HG02840 (cell line): ENCODE data around the gene CALML3.

Experiments
- ATAC-seq: cut with Tn5 transposase; IDR thresholded peaks from one replicate; pipeline ENCODE4 v1.9.1; 2021; ENCODE audit warnings: mild to moderate bottlenecking, moderate library complexity, moderate number of reproducible peaks; ENCODE audit not compliant: unreplicated experiment, low FRiP score

The CALML3 gene

GRCh38 chr10:5490698-5491464 lies 33.9 kb upstream of the CALML3 start:
- ATAC-seq: no peak

- ATAC-seq: no peak
Observed at GRCh38 chr10:5491477-5491876, 33.3 kb upstream of the CALML3 start.

DNA sequence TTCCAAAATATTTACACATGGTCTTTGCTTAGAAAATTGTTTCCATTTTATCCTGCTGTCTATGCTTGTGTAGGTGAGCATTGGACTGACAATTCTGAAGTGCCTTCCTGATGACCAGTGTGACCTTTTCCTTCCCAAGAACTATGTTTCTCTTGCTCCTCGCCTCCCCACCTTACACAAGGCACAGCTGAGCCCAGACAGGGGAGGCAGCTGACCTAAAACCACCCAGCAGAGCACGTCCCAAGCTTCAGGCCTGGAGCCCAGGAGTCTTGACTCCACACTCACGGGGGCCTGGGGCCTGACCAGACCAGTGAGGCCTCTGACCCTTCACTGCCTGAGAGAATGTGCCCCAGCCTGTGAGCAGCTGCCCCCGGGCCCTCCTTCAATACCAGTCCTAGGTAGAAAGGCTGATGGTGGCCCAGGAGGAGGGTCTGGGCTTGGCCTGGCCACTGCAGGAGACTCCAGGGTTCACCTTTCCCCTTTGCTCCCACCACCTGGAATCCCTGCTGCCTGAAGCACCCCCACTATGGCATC lies 32.4 kb upstream of the CALML3 start:
- no peak for ATAC-seq

DNA sequence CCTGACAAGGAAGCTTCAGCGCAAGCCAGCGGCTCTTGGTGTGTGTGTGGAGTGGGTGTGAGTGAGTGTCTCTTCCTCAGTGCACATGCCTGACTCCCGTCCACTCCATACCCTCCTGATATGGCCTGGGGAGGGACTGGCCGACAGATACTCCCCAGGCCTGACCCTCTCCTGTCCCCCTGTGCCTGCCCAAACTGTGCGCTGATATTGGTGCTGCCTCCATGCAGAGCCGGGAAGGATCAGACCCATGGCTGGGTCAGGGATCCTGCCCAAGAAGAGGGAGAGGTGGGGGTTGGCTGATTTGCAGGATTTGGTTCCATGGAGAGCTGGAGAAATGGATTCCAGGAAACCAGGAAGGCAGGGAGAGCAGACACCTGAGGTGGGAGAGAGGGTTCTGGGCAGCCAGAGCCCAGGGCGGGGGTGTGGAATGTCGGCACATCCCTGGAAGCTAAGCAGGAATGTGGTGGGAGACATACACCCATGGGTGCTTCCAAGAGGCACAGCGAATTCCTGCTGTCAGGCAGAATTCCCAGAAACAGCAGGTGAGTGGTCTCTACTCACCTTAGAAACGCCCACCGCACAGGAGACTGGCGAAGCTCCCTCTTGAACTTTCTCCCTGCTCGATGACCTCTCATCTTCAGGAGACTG lies 31.7 kb upstream of the CALML3 start:
- no peak for ATAC-seq

DNA sequence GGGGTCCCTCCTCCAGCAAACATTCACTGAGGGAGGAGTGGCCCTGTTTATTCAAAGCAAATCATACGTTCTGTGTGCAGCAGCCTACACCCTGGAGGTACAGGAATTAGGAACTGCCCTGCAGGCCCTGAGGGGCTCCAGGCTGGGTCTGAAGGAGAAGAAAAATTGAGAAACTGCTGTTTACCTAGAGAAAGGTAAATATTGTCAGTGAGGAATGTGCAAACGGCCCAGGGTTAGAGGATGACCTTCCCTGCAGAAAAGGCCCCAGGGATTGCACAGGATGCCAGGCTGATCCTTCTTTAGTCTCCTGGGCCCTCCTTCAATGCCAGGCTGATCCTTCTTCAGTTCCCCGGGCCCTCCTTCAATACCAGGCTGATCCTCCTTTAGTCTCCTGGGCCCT lies 31.1 kb upstream of the CALML3 start:
- ATAC-seq: no peak

- no peak for ATAC-seq
Observed at GRCh38 chr10:5494611-5495010, 30.1 kb upstream of the CALML3 start.

DNA sequence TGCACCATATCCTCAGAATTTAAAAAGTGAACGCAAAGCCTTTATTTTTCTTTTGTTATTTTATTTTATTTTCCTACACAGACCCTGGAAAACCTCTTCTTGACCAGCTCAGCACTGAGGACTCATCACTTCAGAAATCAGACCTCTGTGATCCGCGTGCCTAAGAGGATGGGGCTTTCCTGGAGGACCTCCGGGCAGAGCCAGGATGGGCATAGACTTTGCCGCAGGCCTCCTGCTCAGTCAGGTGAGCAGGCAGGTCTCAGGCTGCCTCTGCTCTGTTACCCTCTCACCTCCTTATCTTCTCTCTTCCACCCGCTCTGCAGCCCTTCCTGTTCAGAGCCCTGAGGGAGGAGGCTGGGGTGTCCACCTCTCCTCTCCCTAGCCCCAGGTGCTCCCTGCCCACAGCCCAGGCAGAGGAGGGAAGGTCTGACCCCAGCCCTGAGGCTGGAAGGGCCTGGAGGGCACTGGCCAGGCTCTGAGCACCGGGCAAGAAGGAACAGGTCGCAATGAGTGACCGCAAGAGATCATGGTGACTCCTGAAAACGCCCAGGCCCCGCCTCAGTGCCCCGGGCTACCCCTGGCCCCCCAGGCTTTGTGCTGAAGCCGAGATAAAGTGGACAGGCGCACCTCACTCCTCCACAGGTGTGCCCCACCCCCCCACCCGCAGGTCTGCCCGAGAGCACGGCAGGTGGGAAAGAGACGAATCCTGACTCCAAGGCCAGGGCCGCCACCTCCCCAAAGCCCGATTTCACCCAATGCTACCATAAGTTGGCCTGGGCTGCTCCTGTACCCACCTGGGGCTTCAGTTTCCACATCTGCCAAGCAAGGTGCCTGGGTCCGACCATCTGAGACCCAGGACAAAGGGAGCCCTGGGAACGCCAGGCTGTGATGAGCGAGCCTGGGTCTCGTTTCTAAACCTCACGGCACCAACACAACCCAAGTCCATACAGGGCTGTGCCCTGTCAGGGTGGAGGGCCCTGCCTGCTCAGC lies 28.2 kb upstream of the CALML3 start:
- ATAC-seq: no peak

- ATAC-seq: no peak
Observed at GRCh38 chr10:5497289-5497688, 27.5 kb upstream of the CALML3 start.

- ATAC-seq: no peak
Observed at GRCh38 chr10:5497948-5498730, 26.6 kb upstream of the CALML3 start.

DNA sequence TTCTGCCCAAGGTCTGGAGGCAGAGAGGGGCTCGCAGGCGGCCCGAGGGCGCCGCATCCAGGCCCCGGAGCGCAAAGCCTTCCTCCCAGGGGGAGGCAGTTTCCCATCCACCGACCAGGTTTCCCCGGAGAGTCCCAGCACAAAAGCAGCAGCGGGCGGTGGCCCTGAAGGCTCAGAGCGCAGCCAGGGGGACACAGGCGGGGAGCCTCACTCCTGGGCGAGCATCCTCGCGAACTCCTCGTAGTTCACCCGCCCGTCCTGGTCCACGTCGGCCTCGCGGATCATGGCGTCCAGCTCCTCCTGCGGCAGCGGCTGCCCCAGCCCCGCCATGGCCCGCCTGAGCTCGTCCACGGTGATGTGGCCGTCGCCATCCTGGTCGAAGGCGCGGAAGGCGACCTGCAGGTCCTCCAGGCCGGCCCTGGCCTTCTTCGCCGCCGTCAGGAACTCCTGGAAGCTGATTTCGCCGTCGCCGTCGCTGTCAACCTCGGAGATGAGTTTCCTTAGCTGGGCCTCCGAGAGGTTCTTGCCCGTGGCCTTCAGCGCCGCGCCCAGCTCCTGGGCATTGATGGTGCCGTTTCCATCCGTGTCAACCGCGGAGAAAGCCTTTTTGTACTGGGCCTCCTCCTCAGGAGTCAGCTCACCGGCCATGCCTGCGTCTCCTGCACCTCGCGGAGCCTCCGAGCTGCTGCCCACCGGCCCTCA lies 25.8 kb upstream of the CALML3 start:
- no peak for ATAC-seq

DNA sequence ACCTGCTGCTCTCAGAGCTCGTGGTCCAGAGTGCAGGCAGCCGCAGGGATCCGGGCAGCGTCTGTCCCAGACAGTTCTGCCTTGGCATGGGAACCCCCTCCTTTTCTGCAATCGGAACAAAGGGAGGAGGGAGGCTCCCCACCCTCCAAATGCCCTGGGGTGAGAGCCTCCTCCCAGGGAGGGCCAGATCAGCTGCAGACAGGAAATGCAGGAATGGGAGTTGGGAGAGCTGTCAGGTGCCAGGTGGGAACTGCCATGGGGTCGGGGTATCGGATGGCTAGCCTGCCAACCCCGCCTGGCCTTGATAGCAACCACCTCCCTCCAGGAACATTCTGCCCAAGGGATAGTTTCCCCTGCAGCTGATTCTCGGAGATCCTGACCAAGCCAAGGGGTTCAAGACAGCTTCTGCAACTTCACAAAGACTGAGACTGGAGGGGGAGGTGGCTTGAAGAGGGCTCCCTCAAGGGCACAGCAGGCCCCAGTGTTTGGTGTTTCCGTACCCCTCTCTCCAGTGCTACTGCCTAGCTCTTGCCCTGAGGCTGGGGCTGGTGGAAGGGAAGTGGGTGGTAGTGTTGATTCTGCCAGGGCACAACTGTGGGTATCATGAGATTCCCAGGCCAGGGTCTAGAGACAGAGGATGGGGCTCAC lies 25.1 kb upstream of the CALML3 start, which contains the start of gene CALML5:
Gene CALML5 (minus strand): TSS at position 78 of the 648 bp plus-strand sequence. CDS start 132 bp downstream, outside the sequence.
- ATAC-seq: no peak

- ATAC-seq: no peak
Observed at GRCh38 chr10:5500162-5500670, 24.5 kb upstream of the CALML3 start.

DNA sequence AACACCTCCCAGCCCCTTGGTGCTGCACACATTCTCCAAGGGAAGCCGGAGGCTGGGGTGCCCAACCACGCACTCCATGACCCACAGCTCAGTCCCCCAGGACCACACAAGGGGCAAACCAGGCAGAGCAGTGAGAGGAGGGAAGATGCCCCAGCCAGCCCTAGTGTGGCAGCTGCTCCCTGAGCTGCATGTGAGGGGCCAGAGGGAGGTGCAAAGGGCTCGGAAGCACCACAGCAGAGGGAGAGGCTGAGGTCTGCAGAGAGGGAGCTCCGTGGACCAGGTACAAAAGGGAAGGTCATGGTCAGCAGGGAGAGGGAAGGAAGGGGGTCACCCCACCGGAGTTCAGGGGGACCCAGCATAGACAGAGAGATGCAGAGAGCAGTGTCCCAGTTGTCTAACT lies 23.9 kb upstream of the CALML3 start:
- ATAC-seq: no peak

GRCh38 chr10:5502061-5502521 lies 22.7 kb upstream of the CALML3 start:
- ATAC-seq: no peak

- no peak for ATAC-seq
Observed at GRCh38 chr10:5502571-5503476, 21.9 kb upstream of the CALML3 start.

DNA sequence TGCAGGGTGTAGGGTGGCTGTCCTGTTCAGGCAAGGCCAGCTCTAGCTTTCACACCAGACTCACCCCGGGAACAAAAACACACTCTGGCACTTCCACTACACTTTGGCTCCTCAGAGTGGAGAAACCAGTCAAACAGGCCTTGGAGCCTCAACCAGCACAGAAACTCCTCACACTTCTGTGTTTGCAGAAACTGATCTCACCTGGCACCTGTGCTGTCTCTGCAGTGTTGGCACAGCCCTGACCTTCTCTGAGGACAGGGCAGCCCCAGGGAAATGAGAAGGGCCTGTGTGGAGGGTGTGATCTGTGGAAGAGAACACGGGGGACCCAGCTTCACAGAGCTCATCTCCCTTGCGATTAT lies 21.3 kb upstream of the CALML3 start:
- ATAC-seq: no peak
